K562 (cell line): ENCODE data around the gene NGRN. TPM values are rescaled to one million over a fixed set of nuclear protein-coding genes. Genes with fewer than 3 reads are reported as not detected.

Experiments
- ARID4B ChIP-seq: sonication (generic); formaldehyde crosslinking; IDR thresholded peaks from 2 replicates; pipeline ENCODE4 v1.8.0; 2022; ENCODE audit warnings: mild to moderate bottlenecking, missing genetic modification reagents
- BHLHE40 ChIP-seq: IDR thresholded peaks from 2 replicates; pipeline ENCODE4 v1.6.1; 2011; ENCODE audit warnings: low read length, improper control_type of control experiment
- BMI1 ChIP-seq: fragments of 150-350 bp; IDR thresholded peaks from 2 replicates; pipeline ENCODE4 v1.6.1; 2014; ENCODE audit warnings: low read length
- CC2D1A ChIP-seq: fragments of 450-650 bp; IDR thresholded peaks from 2 replicates; pipeline ENCODE4 v1.6.1; 2017; ENCODE audit warnings: mild to moderate bottlenecking
- E2F6 ChIP-seq, 2 experiments: IDR thresholded peaks; 2 replicates each; pipeline ENCODE4 v1.6.1; 2011; ENCODE audit warnings: borderline replicate concordance in 1 of 2, control low read depth in 1 of 2, low read depth in 1 of 2, low read length in 1 of 2, mild to moderate bottlenecking in 1 of 2, mixed read lengths in 1 of 2, moderate library complexity in 1 of 2; ENCODE audit not compliant: insufficient read depth in 1 of 2, insufficient read length in 1 of 2, poor library complexity in 1 of 2, severe bottlenecking in 1 of 2; ENCODE audit errors: extremely low read depth in 1 of 2
- FOXK2 ChIP-seq, 2 experiments: fragments of 450-650 bp; IDR thresholded peaks in 1 of 2; conservative IDR thresholded peaks in 1 of 2; 2 replicates each; pipeline ENCODE4 v1.6.1; 2016; ENCODE audit warnings: low read depth in 2 of 2, mild to moderate bottlenecking in 1 of 2
- MEF2D ChIP-seq: conservative IDR thresholded peaks from 2 replicates; pipeline ENCODE4 v1.6.1; 2016; ENCODE audit warnings: low read depth, missing genetic modification characterization, missing compliant biosample characterization
- MNT ChIP-seq, 2 experiments: fragments of 450-650 bp; conservative IDR thresholded peaks; 2 replicates each; pipeline ENCODE4 v1.6.1; 2017; ENCODE audit warnings: mild to moderate bottlenecking in 2 of 2, moderate library complexity in 2 of 2
- POLR2AphosphoS2 ChIP-seq: IDR thresholded peaks from 2 replicates; pipeline ENCODE4 v1.6.1; 2012; ENCODE audit warnings: low read length, improper control_type of control experiment
- RNF2 ChIP-seq: sonication (generic); IDR thresholded peaks from 2 replicates; pipeline ENCODE4 v1.6.1; 2016
- SNIP1 ChIP-seq: fragments of 450-650 bp; IDR thresholded peaks from 2 replicates; pipeline ENCODE4 v1.7.1; 2017; ENCODE audit warnings: low read depth, mild to moderate bottlenecking
- USF1 ChIP-seq: sonication (generic); formaldehyde crosslinking; IDR thresholded peaks from 2 replicates; pipeline ENCODE4 v1.9.0; 2022; ENCODE audit warnings: mild to moderate bottlenecking, missing genetic modification reagents
- ZBTB11 ChIP-seq, 3 experiments: fragments of 200-800 bp in 1 of 3; fragments of 250-450 bp in 1 of 3; fragments of 450-650 bp in 1 of 3; sonication (Bioruptor Pico) in 1 of 3; sonication (Bioruptor generic) in 1 of 3; formaldehyde crosslinking in 1 of 3; IDR thresholded peaks; 2 replicates each; pipeline versions ENCODE4 v1.6.1 to v1.8.0; 2016 to 2022; ENCODE audit warnings: mild to moderate bottlenecking in 2 of 3, missing genetic modification characterization in 2 of 3, missing compliant biosample characterization in 1 of 3, moderate library complexity in 1 of 3
- ZFP36 ChIP-seq: fragments of 150-350 bp; IDR thresholded peaks from 2 replicates; pipeline ENCODE4 v1.6.1; 2018; ENCODE audit warnings: low read length, low read depth; ENCODE audit not compliant: partially characterized antibody
- polyA plus RNA-seq, 8 experiments: library from polyadenylated mRNA; depleted of rRNA in 4 of 8; stranded (reverse) in 5 of 8; unstranded in 3 of 8; fragments of >200 nt; fragmentation: Nextera tagmentation in 2 of 8; fragmentation: Illumina TruSeq in 1 of 8; extraction: Ambion mirVana in 2 of 8; extraction: Trizol in 1 of 8; gene quantifications; 2 replicates each; pipeline versions ENCODE4 v1.2.1 to v1.2.3, GENCODE V29; 2011 to 2014; ENCODE audit warnings: inconsistent platforms in 1 of 8, missing spikeins in 1 of 8
- total RNA-seq, 7 experiments: library from RNA; depleted of rRNA in 6 of 7; stranded (reverse); fragments of >200 nt in 6 of 7; fragmentation: Illumina TruSeq in 2 of 7; extraction: Trizol in 2 of 7; gene quantifications; 2 replicates each; pipeline versions ENCODE4 v1.2.1 to v1.2.3, GENCODE V29; 2011 to 2021; ENCODE audit warnings: low replicate concordance in 1 of 7

Gene NGRN
- total and polyA plus RNA-seq, 9 of the 15 experiments (the other 6 are each of a cell fraction or from before 2014, with no cell fraction given) = 14.0 to 73.4 (median 60.0) TPM

GRCh38 chr15:90233387-90234095, 31.9 kb upstream of the NGRN start, which contains the start of gene CIB1 (continued):
- peak in 1 of 2 experiments; percentile 57 for TF ChIP-seq E2F6 (IDR thresholded peaks at IDR 0.05; ENCODE audit: borderline replicate concordance in 1 of 2, extremely low read depth in 1 of 2, insufficient read depth in 1 of 2, insufficient read length in 1 of 2, low read depth in 1 of 2, low read length in 1 of 2, poor library complexity in 1 of 2, severe bottlenecking in 1 of 2)
- TF ChIP-seq ZFP36 = peak; percentile 81
- TF ChIP-seq USF1 (CRISPR knock-in tag) = 0 out of 2 replicates have a peak, but pooled peaks have one; percentile 23
- peak; percentile 83 for TF ChIP-seq SNIP1
- peak; percentile 37; the same call in 1 of the 2 replicates for TF ChIP-seq BMI1
- no peak for TF ChIP-seq POLR2AphosphoS2
- TF ChIP-seq ARID4B = peak; percentile 61; the same call in 1 of the 2 replicates
- peak; percentile 46 to 77 for TF ChIP-seq MNT (conservative IDR thresholded peaks at IDR 0.05)
- peak in 1 of 3 experiments; percentile 79; a peak in 1 of 6 replicates for TF ChIP-seq ZBTB11 (CRISPR knock-in tag; IDR thresholded peaks at IDR 0.05)
- 0 out of 4 replicates have a peak, but pooled peaks of 1 of the 2 experiments have one; percentile 24 for TF ChIP-seq FOXK2 (conservative IDR thresholded peaks at IDR 0.05 in 1 of 2, IDR thresholded peaks at IDR 0.05 in 1 of 2; ENCODE audit: low read depth in 2 of 2)
- TF ChIP-seq BHLHE40 = 0 out of 2 replicates have a peak, but pooled peaks have one; percentile 2
- TF ChIP-seq CC2D1A = peak; percentile 64; the same call in 1 of the 2 replicates
- TF ChIP-seq MEF2D (tag) = no peak
- TF ChIP-seq RNF2 = peak; percentile 46; the same call in 1 of the 2 replicates
